Measurements from ENCODE around the gene ARID5B.

The ARID5B gene

GRCh38 chr10:62036186-62037081 lies 134.9 kb downstream of the ARID5B start:
- DNase-seq (ENCODE audit: low spot score), result no peak

- peak; percentile 48 for DNase-seq (ENCODE audit: low spot score)
These were observed 135.8 kb downstream of the ARID5B start for GRCh38 chr10:62037166-62037831.

- no peak for DNase-seq (ENCODE audit: low spot score)
These were observed 136.6 kb downstream of the ARID5B start for GRCh38 chr10:62037890-62038608.

- peak; percentile 75 for DNase-seq (ENCODE audit: low spot score)
These were observed 137.2 kb downstream of the ARID5B start for GRCh38 chr10:62038609-62039190.

GRCh38 chr10:62039954-62040353 lies 138.5 kb downstream of the ARID5B start:
- DNase-seq (ENCODE audit: low spot score), result peak; percentile 28

GRCh38 chr10:62040881-62041280 lies 139.4 kb downstream of the ARID5B start:
- no peak for DNase-seq (ENCODE audit: low spot score)

- peak; percentile 97 for DNase-seq (ENCODE audit: low spot score)
These were observed 142.0 kb downstream of the ARID5B start for GRCh38 chr10:62043421-62044021.

GRCh38 chr10:62044566-62044965 lies 143.1 kb downstream of the ARID5B start:
- no peak for DNase-seq (ENCODE audit: low spot score)

- peak; percentile 91 for DNase-seq (ENCODE audit: low spot score)
These were observed 144.4 kb downstream of the ARID5B start for GRCh38 chr10:62045765-62046521.

- peak; percentile 88 for DNase-seq (ENCODE audit: low spot score)
These were observed 145.2 kb downstream of the ARID5B start for GRCh38 chr10:62046522-62047227.

- no peak for DNase-seq (ENCODE audit: low spot score)
These were observed 145.9 kb downstream of the ARID5B start for GRCh38 chr10:62047228-62047892.

GRCh38 chr10:62047960-62048383 lies 146.5 kb downstream of the ARID5B start:
- DNase-seq (ENCODE audit: low spot score), result peak; percentile 22

GRCh38 chr10:62048470-62048869 lies 147.0 kb downstream of the ARID5B start:
- DNase-seq (ENCODE audit: low spot score), result no peak

- peak; percentile 98 for DNase-seq (ENCODE audit: low spot score)
These were observed 147.6 kb downstream of the ARID5B start for GRCh38 chr10:62048919-62049623.

- peak; percentile 34 for DNase-seq (ENCODE audit: low spot score)
These were observed 148.3 kb downstream of the ARID5B start for GRCh38 chr10:62049624-62050345.

- DNase-seq (ENCODE audit: low spot score), result peak; percentile 29
These were observed 148.9 kb downstream of the ARID5B start for GRCh38 chr10:62050346-62050892.

GRCh38 chr10:62050893-62051433 lies 149.5 kb downstream of the ARID5B start:
- peak; percentile 95 for DNase-seq (ENCODE audit: low spot score)

GRCh38 chr10:62052276-62052675 lies 150.8 kb downstream of the ARID5B start:
- DNase-seq (ENCODE audit: low spot score), result no peak

Measured in kidney tubule cell (primary cell).